ENCODE data around the gene HDAC10. TPM values are rescaled to one million over a fixed set of nuclear protein-coding genes. Genes with fewer than 3 reads are reported as not detected.

HDAC10 gene
- total RNA-seq, 1 donor from 2014 or later = 47.9 TPM

DNA sequence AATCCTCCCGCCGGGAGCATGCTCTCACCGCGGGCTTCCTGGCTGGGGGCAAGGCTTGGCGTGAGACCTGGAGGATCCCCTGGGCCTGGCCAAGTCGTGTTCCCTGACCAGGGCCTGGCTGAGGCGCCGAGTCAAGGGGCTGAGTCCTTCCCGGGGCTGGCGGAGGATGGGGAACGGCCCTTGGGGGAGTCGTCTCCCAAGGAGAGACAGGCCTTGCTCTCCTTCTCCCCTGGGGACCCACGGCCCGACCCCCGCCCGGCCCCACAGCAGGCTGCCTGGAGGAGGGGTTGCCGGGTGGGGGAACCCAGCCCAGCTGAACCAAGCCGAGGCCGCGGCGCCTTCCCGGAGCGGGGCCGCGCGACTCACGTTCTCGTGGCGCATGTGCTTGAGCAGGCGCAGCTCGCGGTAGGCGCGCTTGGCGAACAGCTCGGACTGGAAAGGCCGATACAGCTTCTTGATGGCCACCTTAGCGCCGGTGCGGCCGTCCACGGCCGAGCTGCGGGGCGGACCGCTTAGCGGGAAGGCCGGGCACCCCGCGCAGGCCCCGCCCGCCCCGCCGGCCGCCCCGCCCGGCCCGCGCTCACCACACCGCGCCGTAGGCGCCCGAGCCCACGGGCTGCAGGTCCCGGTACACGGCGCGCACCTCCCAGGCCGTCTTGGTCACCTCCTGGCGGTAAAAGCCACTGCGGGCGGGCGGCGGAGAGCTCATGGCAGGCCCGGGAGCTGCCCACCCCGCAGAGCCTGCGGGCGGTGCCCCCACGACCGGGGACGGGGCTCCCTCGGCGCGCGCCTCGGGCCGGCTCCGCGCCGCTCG lies 9.9 kb upstream of the HDAC10 start:
- H3K9me3 ChIP-seq = no peaks in the 10 kb centered on the region
- peaks cover 20% of the 10 kb centered on the region for H3K27me3 ChIP-seq (ENCODE audit: low read depth)
- DNase-seq (peak; percentile 68), ATAC-seq (peak in 1 of 2 donors; percentile 7)
- peaks cover 16% of the 10 kb centered on the region for H3K4me1 ChIP-seq
- peak overlapping the region; percentile 57 for H3K4me3 ChIP-seq
- TF ChIP-seq, protein P1, sequence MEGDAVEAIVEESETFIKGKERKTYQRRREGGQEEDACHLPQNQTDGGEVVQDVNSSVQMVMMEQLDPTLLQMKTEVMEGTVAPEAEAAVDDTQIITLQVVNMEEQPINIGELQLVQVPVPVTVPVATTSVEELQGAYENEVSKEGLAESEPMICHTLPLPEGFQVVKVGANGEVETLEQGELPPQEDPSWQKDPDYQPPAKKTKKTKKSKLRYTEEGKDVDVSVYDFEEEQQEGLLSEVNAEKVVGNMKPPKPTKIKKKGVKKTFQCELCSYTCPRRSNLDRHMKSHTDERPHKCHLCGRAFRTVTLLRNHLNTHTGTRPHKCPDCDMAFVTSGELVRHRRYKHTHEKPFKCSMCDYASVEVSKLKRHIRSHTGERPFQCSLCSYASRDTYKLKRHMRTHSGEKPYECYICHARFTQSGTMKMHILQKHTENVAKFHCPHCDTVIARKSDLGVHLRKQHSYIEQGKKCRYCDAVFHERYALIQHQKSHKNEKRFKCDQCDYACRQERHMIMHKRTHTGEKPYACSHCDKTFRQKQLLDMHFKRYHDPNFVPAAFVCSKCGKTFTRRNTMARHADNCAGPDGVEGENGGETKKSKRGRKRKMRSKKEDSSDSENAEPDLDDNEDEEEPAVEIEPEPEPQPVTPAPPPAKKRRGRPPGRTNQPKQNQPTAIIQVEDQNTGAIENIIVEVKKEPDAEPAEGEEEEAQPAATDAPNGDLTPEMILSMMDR (IDR thresholded peaks at IDR 0.05) = no peak
- intact Hi-C loops (cut with DNase I) = no loop called here
- peaks cover under 1% of the 10 kb centered on the region for H3K36me3 ChIP-seq
- no peak overlapping the region for H3K27ac ChIP-seq

DNA sequence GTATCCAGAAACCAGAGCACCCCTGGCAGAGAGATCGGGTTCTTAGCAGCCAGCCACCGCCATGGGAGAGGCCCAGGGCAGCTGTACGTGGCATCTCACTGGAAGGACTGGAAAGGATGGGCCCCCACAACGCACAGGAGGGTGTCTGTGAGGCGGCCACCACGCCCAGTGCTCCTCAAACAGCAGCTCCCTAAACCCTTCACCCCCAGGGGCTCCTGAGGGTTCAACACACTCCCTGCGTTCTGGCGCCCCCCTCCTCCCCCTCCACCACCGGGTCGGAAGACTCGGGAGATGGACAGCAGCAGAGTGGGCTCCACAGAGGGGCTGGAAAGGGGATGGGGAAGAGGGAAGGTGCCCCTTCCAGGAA lies 9.4 kb upstream of the HDAC10 start:
- intact Hi-C loops (cut with DNase I) = no loop called here
- no peak for ATAC-seq
- H3K9me3 ChIP-seq = no peaks in the 10 kb centered on the region
- H3K27me3 ChIP-seq (ENCODE audit: low read depth) = peaks cover 20% of the 10 kb centered on the region
- TF ChIP-seq, protein P1 (IDR thresholded peaks at IDR 0.05) = no peak
- DNase-seq = no peak
- H3K4me3 ChIP-seq = peak overlapping the region; percentile 57
- no peaks in the 10 kb centered on the region for H3K36me3 ChIP-seq
- H3K4me1 ChIP-seq = peaks cover 16% of the 10 kb centered on the region
- no peak overlapping the region for H3K27ac ChIP-seq

DNA sequence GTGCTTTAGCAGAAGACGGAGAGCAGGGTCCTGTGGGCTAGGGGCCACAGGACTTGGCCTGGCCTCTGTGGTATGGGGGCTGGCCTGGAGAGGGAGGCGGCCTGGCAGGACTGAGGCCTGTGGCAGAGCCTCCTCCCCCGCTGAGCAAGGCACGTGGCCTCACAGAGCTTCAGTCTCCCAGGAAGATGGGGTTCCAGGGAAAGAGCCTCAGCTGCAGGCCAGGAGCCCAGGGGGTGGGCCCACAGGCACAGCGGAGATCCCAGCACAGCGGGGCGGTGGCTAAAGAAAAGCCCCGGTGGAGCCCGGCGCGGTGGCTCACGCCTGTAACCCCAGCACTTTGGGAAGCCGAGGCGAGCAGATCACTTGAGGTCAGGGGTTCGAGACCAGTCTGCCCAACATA lies 8.2 kb upstream of the HDAC10 start:
- Histone ChIP-seq H3K9me3 (no peaks in the 10 kb centered on the region), H3K27me3 (ENCODE audit: low read depth) (peaks cover 20% of the 10 kb centered on the region), H3K27ac (no peak overlapping the region), H3K4me3 (no peak overlapping the region), H3K36me3 (no peaks in the 10 kb centered on the region), H3K4me1 (peaks cover 16% of the 10 kb centered on the region)
- ATAC-seq = no peak
- TF ChIP-seq, protein P1 (IDR thresholded peaks at IDR 0.05) = no peak
- no peak for DNase-seq
- intact Hi-C loops (cut with DNase I) = no loop called here

DNA sequence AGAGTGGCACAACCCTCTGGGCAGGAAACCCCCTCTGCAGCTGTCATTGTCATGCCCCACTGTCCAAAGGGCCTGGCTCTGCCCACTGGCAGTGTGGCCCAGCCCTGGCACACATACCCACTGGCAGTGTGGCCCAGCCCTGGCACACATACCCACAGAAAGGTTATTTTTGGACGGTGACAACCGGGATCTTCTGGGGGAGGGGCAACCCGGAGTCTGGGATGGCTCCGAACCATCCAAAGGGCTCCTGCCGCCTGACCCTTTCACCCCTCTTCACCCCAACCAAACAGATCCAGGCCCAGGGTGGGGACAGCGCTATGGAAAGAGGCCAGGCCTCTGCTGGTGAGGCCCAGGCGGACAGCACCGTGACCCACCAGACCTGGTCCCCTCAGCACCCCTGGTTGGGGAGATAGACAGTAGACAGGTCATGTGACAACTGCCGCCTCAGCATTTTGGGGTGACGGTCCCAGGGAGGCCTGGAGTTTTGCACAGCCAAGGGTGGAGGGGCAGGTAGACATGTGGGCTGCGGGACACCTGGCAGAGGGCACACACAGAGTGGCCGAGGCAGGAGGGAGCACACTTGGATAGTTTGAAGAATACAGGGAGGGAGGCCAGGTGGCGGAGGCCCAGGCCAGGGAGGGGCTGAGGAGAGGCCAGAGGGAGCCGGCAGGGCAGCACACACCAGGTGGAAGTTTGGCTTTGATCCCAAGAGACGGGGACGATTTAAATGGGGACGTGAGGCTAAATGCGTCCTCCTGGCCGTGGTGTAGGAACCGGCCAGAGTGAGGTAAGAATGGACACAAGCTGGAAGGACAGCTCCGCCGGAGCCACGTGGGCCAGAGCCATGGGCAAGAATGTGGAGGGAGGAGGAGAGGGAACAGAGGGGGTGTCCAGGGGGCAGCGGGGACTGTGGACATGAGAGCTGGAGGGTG lies 7.6 kb upstream of the HDAC10 start:
- Histone ChIP-seq H3K27me3 (ENCODE audit: low read depth) (peaks cover 20% of the 10 kb centered on the region), H3K4me1 (peaks cover 16% of the 10 kb centered on the region), H3K36me3 (no peaks in the 10 kb centered on the region)

More for the DNA sequence above, 7.6 kb upstream of the HDAC10 start:
- H3K27ac ChIP-seq = no peak overlapping the region
- H3K9me3 ChIP-seq = no peaks in the 10 kb centered on the region
- intact Hi-C loops (cut with DNase I) = no loop called here
- TF ChIP-seq, protein P1 (IDR thresholded peaks at IDR 0.05) = no peak
- no peak overlapping the region for H3K4me3 ChIP-seq
- DNase-seq (no peak), ATAC-seq (no peak)

Data from lower lobe of right lung (tissue), 2 donors.